ENCODE measurements around the gene MRPL12. TPM values are rescaled to one million over a fixed set of nuclear protein-coding genes. Genes with fewer than 3 reads are reported as not detected.

Gene MRPL12
- total RNA-seq, 4 donors from 2014 or later: 69.6 to 115 (median 79.9) TPM

DNA sequence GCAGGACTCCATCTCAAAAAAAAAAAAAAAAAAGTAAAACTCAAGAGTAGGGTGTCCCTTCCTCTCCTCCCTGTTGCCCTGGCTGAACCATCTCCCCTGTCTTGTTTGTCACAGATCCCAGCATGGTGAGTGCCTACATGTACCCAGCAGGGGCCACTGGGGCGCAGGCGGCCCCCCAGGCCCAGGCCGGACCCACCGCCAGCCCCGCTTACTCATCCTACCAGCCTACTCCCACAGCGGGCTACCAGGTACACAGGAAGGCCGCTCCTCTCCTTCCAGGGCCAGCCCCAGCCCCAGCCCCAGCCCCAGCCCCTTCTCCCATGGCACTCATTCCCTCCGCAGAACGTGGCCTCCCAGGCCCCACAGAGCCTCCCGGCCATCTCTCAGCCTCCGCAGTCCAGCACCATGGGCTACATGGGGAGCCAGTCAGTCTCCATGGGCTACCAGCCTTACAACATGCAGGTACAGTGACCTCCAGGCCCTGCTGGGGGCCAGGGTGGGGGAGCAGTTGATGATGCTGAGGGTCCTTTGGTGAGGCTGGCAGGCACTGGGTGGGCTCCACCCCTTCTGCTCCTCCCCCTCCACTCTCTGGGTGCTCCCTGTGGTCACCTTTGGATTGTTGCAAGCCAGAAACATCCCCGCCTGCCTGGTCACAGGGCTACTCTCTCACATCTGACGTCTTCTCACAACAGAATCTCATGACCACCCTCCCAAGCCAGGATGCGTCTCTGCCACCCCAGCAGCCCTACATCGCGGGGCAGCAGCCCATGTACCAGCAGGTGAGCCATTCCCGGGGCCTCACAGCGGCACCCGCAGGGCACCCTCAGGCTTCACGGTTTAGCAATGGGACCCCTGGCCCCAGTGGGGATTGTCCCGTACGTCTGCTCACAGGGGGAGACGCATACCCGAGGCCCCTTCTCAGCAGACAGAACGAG is 2.5 kb upstream of the MRPL12 start:
- H3K4me3 ChIP-seq: peak overlapping the region in 1 of 4 donors; percentile 63
- intact Hi-C loops (cut with DNase I): no loop called here
- peaks cover 25 to 42% (median 30%) of the 10 kb centered on the region in 3 donors for H3K4me1 ChIP-seq
- no peak overlapping the region for H3K27ac ChIP-seq
- H3K9me3 ChIP-seq: no peaks in the 10 kb centered on the region
- H3K27me3 ChIP-seq: no peaks in the 10 kb centered on the region
- DNase-seq: no peak
- peaks cover 35 to 75% (median 50%) of the 10 kb centered on the region in 3 donors for H3K36me3 ChIP-seq
- TF ChIP-seq, protein P1, sequence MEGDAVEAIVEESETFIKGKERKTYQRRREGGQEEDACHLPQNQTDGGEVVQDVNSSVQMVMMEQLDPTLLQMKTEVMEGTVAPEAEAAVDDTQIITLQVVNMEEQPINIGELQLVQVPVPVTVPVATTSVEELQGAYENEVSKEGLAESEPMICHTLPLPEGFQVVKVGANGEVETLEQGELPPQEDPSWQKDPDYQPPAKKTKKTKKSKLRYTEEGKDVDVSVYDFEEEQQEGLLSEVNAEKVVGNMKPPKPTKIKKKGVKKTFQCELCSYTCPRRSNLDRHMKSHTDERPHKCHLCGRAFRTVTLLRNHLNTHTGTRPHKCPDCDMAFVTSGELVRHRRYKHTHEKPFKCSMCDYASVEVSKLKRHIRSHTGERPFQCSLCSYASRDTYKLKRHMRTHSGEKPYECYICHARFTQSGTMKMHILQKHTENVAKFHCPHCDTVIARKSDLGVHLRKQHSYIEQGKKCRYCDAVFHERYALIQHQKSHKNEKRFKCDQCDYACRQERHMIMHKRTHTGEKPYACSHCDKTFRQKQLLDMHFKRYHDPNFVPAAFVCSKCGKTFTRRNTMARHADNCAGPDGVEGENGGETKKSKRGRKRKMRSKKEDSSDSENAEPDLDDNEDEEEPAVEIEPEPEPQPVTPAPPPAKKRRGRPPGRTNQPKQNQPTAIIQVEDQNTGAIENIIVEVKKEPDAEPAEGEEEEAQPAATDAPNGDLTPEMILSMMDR (IDR thresholded peaks at IDR 0.05): no peak
- TF ChIP-seq POLR2A (IDR thresholded peaks at IDR 0.05): no peak
- WGBS, 2 donors: 83 to 88% methylated on average over 12 of the region's 25 CpGs

DNA sequence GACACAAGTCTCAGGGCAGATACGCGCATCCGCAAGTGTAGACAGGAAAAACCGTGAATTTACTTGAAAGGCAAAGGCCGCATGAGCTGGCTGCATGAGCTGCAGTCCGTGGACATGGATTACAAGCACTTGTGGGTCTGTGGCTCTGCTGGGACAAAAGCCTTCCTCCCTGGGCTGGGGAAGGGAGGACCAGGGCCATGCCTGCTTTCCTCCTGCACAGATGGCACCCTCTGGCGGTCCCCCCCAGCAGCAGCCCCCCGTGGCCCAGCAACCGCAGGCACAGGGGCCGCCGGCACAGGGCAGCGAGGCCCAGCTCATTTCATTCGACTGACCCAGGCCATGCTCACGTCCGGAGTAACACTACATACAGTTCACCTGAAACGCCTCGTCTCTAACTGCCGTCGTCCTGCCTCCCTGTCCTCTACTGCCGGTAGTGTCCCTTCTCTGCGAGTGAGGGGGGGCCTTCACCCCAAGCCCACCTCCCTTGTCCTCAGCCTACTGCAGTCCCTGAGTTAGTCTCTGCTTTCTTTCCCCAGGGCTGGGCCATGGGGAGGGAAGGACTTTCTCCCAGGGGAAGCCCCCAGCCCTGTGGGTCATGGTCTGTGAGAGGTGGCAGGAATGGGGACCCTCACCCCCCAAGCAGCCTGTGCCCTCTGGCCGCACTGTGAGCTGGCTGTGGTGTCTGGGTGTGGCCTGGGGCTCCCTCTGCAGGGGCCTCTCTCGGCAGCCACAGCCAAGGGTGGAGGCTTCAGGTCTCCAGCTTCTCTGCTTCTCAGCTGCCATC is 1.7 kb upstream of the MRPL12 start:
- TF ChIP-seq, protein P1 (IDR thresholded peaks at IDR 0.05): no peak
- TF ChIP-seq POLR2A (IDR thresholded peaks at IDR 0.05): no peak
- H3K36me3 ChIP-seq: peaks cover 28 to 75% (median 51%) of the 10 kb centered on the region in 3 donors
- DNase-seq: no peak
- H3K9me3 ChIP-seq: no peaks in the 10 kb centered on the region
- peak overlapping the region in 2 of 4 donors; percentile 63 to 95 for H3K4me3 ChIP-seq
- peaks cover 25 to 42% (median 30%) of the 10 kb centered on the region in 3 donors for H3K4me1 ChIP-seq
- 54 to 67% methylated on average over 8 to 18 of the region's 23 CpGs for WGBS, 2 donors
- intact Hi-C loops (cut with DNase I): no loop called here
- peak overlapping the region in 3 of 4 donors; percentile 95 to 97 (median 96) for H3K27ac ChIP-seq
- H3K27me3 ChIP-seq: no peaks in the 10 kb centered on the region

DNA sequence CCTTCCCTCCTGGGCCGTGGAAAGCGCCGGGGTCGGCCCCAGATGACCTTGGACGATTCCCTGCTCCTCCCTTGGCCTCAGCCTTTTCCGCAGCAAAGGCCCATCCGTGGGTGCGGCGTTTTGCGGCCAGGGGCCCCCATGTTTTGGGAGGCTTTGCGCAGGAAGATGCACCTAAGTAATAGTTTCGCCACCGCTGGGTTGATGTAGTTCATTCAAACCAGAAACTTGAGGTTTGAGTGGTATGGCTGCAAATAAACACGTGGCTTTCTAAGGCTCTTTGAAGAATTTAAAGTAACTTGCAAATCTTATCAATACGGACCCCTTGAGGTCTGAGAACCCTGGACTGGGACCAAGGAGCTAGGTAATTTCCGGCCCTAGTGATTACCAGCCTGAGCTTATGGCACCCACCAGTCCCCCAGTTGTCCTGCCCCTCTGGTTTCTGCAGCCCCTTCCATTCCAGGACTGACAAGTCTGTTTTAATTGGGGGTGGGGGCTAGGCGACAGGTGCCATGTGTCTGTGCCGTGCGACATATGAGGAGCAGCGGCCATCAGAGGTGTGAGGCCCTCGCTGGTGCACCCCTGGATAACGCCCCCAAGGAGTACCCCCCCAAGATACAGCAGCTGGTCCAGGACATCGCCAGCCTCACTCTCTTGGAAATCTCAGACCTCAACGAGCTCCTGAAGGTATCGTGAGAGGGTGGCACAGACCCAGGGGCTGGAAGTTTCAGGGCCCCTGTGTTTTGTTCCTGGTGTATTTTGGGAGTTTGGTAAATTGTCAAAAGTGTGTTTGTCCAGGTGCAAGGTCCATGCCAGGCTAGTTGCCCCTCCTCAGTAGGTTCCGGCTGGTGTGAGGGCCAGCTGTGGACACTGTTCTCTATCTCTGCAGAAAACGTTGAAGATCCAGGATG is 834 bp downstream of the MRPL12 start:
- peaks cover 31 to 68% (median 38%) of the 10 kb centered on the region in 3 donors for H3K36me3 ChIP-seq

DNA sequence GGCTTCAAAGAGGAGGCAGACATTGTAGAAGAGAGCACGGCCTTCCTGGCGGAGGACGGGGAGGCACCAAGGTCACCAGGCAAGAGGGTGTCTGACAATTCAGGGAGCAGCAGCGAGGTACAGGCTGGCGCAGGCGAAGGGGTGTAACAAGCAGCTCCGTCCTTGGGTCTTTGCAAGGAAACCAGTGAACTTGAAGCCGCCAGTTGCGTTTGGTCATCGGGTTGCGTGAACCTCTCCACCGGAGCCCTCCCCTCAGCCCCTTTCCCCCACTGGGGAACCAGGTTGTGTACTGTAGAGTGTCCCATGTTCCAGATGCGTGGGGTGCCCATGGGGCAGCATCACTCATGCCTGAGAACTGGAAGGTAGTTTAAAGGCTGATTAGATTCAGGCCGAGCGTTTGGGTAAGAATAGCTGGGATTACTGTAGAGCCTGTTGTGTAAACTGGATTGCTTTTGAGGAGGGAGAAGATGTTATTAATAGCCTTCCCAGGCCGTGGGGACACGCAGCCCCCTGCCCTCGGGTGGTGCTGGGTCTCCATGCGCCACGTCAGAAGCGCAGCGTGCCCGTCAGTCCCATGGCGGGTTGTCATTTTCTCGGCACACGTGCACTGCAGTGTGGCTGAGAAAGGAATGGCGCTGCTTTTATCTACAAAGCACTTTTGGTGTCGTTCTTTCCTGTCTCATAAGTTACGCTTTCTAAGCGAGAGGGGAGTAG is 2.5 kb downstream of the MRPL12 start:
- Histone ChIP-seq H3K36me3 (peaks cover 23 to 52% (median 27%) of the 10 kb centered on the region in 3 donors), H3K27ac (no peak overlapping the region), H3K4me3 (no peak overlapping the region), H3K9me3 (no peaks in the 10 kb centered on the region), H3K27me3 (no peaks in the 10 kb centered on the region), H3K4me1 (peaks cover 33 to 52% (median 36%) of the 10 kb centered on the region in 3 donors)
- intact Hi-C loops (cut with DNase I): no loop called here
- DNase-seq: no peak
- TF ChIP-seq, protein P1 (IDR thresholded peaks at IDR 0.05): no peak
- no peak for TF ChIP-seq POLR2A (IDR thresholded peaks at IDR 0.05)
- WGBS, 2 donors: 91 to 96% methylated on average over 19 to 28 of the region's 30 CpGs

More for the DNA sequence above, 834 bp downstream of the MRPL12 start:
- no peaks in the 10 kb centered on the region for H3K9me3 ChIP-seq
- peak overlapping the region; percentile 93 to 97 (median 96) for H3K27ac ChIP-seq
- WGBS, 2 donors: 17 to 44% methylated on average over 6 to 13 of the region's 27 CpGs
- intact Hi-C loops (cut with DNase I): no loop called here
- H3K4me3 ChIP-seq: peak overlapping the region; percentile 63 to 97 (median 95)
- H3K27me3 ChIP-seq: no peaks in the 10 kb centered on the region
- peaks cover 25 to 42% (median 30%) of the 10 kb centered on the region in 3 donors for H3K4me1 ChIP-seq
- TF ChIP-seq, protein P1 (IDR thresholded peaks at IDR 0.05): no peak
- no peak for TF ChIP-seq POLR2A (IDR thresholded peaks at IDR 0.05)
- DNase-seq: no peak
